GM15510 (cell line): Measurements from ENCODE around the gene MOB1A.
A peak's percentile ranks its signal among the peaks of the same experiment; 100 is the strongest.

Experiments used
- POLR2A ChIP-seq: IDR thresholded peaks from 3 replicates; pipeline ENCODE4 v1.6.1; 2011; ENCODE audit warnings: borderline replicate concordance; ENCODE audit not compliant: insufficient read length; ENCODE audit errors: extremely low read depth

Gene MOB1A

GRCh38 chr2:74178211-74179062, at the start of gene MOB1A:
TSS of gene MOB1A (minus strand) at chr2:74178879. CDS start at chr2:74178674, 205 bp downstream.
- TF ChIP-seq POLR2A = peak; percentile 92

GRCh38 chr2:74227646-74228045, 49.0 kb upstream of the MOB1A start:
- no peak for TF ChIP-seq POLR2A

- no peak for TF ChIP-seq POLR2A
Observed at GRCh38 chr2:74226648-74227213, 48.1 kb upstream of the MOB1A start.

DNA sequence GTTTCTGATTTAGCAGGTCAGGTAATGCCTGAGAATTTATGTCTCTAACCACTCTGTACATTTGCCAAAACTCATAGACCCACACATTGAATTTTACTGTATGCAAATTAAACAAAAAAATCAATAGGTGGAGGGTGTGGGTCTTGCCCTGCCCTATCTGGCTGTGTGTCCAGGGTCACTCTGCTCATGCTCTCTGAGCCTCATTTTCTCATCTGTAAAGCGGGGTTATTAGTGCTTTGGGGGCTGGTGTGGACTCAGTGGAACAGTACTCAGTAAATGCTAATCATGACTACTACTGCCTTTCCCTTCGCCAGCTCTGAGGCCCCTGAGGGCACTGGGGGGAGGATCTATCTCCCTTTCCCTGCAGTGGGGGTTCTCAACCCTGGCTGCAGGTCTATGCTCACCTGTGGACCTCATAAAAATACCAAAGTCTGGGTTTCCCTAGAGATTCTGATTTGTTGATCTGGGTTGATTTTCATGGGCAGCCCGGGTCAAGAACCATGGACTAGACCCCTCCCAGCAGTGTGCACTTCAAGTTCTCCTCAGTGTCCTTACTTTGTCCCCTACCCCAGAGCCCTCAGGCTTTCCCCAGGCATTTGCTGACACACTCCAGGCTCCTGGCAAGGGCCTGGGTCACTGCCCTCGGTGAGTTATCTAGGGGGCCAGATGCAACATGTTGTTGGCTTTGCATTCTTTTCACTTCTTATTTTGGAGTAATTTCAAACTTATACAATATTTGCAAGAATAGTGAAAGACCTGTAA, 47.2 kb upstream of the MOB1A start:
- TF ChIP-seq POLR2A = no peak

GRCh38 chr2:74223941-74224770, 45.5 kb upstream of the MOB1A start:
- no peak for TF ChIP-seq POLR2A

DNA sequence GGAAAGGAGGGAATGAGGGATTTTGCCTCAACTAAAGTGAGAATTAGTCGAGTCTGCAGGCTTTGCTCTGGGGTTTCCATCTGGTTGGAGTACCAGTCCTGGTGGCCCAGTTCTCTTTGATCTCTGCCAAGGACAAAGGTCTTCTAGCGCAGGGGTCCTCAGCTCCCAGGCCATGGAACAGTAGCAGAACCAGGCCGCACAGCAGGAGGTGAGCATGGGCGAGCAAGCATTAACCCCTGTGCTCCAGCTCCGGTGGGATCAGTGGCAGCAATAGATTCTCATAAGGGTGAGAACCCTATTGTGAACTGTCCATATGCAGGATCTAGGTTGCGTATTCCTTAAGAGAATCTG, 43.6 kb upstream of the MOB1A start:
- TF ChIP-seq POLR2A = no peak

DNA sequence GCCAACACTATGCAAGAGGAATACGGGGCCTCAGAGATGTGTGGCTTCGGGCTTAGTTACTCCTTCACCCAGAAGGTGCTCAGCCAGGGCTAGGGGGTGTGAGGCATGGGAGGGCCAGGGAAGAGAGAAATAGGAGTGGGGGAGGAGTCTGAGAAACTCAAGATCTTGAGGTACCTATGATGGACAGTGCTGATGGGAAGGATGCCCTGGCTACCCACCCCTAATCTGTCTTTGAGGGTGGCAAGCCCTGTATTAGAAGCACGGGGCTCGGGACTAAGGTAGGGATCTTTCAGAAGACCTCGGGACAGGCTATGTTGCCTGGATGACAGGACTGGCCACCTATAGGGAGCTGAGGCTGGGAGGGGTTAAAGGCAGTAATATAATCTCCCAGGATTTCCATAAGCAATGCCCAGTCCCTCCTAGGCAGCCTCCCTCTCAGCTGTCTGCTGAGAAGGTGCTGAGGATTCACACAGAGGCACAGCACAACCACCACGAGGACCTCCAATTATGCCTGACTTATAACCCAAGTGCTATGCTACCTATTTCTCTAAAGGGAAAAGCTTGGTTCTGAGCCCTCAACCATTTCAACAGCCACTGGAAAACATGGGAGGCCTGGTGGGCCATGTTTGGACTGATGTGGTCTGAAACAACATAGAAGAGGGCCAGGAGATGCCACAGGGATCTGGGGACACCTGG, 43.1 kb upstream of the MOB1A start:
- TF ChIP-seq POLR2A = no peak

DNA sequence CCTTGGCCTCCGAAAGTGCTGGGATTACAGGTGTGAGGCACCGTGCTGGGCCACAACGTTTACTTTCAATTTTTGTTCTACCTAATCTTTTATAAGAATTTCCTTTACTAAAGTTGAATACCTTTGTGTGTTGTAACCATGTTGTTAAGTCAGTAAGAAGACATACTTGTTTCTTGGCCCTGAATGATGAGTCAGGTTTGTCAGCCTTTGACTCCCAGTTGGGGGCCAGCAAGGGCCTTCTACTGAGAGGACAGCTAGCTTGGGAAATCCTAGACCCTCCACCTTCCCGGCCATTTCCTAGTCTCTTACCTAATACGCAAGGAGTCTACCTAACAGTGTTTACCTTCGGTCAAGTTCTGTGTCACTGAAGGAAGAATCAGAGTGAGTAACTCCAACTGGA, 42.4 kb upstream of the MOB1A start:
- no peak for TF ChIP-seq POLR2A

- TF ChIP-seq POLR2A = no peak
Observed at GRCh38 chr2:74219846-74220486, 41.3 kb upstream of the MOB1A start.

DNA sequence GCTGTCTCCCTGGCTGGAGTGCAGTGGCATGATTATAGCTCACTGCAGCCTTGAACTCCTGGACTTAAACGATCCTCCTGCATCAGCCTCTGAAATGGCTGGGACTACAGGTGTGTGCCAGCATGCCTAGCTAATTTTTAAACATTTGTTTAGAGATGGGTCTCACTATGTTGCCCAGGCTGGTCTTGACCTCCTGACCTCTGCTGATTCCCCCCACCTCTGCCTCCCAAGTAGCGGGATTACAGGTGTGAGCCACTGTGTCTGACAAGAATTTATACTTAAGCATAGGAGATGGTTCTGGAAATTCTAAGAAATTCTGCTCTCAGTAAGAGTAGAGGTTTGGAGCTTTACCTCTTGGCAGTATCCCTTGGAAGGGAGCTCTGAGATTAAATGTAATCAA, 38.0 kb upstream of the MOB1A start:
- TF ChIP-seq POLR2A = no peak

DNA sequence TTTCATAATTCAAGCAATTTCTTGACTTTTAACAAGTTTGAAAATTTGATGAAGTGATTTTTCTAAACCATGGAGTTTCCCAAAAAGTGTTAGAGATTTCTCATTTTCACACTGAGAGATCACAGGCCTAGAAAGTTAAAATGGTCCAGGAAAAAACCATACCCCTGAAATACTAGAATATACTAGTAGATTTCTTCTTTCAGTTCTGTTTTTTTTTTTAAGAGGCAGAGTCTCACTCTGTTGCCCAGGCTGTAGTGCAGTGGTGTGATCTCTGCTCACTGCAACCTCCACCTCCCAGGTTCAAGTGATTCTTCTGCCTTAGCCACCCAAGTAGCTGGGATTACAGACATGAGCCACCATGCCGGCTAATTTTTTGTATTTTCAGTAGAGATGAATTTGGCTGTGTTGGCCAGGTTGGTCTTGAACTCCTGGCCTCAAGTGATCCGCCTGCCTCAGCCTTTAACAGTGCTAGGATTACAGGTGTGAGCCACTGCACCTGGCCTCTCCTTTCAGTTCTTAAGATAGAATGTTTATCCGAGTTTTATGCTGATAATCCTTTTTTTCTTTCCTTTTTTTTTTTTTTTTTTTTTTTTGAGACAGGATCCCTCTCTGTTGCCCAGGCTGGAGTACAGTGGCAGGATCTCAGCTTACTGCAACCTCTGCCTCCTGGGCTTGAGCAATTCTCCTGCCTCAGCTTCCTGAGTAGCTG, 34.2 kb upstream of the MOB1A start:
- TF ChIP-seq POLR2A = no peak

DNA sequence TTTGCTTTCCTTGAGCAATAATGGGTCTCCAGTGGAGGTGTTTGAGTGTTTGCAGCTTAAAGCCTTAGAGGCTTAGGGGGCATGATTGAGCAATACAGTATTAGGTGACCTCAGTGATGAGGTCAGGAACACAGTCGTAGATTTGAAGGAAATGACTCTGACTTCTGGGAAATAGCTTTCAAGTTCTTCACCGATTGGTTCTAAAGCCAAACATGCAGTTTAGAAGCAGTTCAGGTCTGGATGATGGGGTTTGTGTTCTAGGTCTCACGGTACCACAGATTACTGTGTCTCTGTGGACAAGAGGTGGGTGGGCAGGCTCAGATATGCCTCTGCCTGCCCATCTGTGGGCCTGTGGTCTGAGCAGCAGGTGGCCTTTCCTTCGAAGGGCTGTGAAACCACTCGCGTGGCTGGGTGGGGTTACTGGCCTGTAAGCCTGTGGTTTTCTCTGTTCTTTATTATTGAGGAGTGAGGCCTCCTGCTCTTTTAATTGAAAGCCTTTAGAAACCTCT, 27.6 kb upstream of the MOB1A start:
- no peak for TF ChIP-seq POLR2A

DNA sequence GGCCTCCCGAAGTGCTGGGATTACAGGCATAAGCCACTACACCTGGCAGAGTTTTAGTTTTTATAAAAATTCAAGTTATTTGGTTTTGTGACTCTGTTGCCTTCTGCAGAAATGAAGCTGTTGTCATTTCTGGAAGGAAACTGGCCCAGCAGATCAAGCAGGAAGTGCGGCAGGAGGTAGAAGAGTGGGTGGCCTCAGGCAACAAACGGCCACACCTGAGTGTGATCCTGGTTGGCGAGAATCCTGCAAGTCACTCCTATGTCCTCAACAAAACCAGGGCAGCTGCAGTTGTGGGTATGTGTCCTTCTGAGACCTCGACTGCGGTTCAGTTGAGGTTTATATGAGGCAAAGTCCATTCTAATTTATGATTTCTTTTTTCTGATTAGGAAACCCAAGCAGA, 26.9 kb upstream of the MOB1A start:
- no peak for TF ChIP-seq POLR2A

DNA sequence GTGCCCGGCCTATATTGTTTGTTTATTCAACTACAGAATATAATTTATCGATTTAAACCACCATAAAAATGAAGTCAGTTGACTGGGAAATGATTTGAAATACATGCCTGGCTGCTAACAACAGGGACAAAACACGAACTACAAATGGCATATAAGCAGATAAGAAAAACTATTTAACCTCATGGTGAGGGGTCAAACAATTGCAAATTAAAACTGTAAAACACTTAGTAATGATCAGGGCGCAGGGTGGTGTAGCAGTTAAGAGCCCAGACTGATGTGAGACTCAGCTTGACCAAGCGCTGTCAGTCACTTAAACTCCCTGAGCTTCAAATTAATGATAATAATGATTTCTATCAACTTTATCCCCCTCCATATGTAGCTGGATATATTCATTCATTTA, 26.4 kb upstream of the MOB1A start:
- TF ChIP-seq POLR2A = no peak

DNA sequence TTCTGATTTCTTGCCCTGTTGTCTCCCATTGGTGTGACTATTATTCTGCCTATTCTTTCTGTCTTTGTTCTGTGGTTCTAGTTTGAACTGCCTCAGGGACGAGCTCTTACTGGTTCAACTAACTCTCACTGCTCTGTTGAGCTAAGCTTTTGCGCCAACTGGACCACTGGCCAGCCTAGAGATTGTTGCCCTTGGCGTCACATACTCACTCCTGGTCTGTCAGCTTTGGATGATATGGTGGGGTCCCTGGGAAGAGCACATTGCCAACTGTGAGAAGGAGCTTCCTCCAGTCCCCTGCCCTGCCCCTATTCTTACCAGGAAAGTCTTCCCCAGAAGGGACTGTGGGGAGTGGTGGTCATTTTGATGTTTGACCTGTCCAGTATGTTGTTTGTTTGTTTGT, 25.8 kb upstream of the MOB1A start:
- no peak for TF ChIP-seq POLR2A
